ENCODE results near the gene SLC24A1. TPM values are rescaled to one million over a fixed set of nuclear protein-coding genes. Genes with fewer than 3 reads are reported as not detected.
A peak's percentile ranks its signal among the peaks of the same experiment; 100 is the strongest.

SLC24A1 gene
- total and polyA plus RNA-seq, 2 of the 13 experiments (the other 11 are each of a cell fraction or from before 2014, with no cell fraction given), result 5.9 to 8.3 TPM

GRCh38 chr15:65610871-65611718, 10.6 kb upstream of the SLC24A1 start, which contains the start of gene INTS14 (continued):
- TF ChIP-seq ZXDC (CRISPR knock-in tag; IDR thresholded peaks at IDR 0.05) (no peak), MXD4 (CRISPR knock-in tag; IDR thresholded peaks at IDR 0.05) (peak; percentile 92), YEATS4 (CRISPR knock-in tag; IDR thresholded peaks at IDR 0.05; ENCODE audit: borderline replicate concordance) (peak; percentile 97), DPF2 (CRISPR knock-in tag; IDR thresholded peaks at IDR 0.05; ENCODE audit: borderline replicate concordance, low read depth) (no peak), SP1 (IDR thresholded peaks at IDR 0.05) (no peak), SP1 (CRISPR knock-in tag; IDR thresholded peaks at IDR 0.05) (peak; percentile 96), SALL2 (CRISPR knock-in tag; IDR thresholded peaks at IDR 0.05) (peak; percentile 54), XBP1 (CRISPR knock-in tag; IDR thresholded peaks at IDR 0.05) (no peak), ZNF597 (CRISPR knock-in tag; IDR thresholded peaks at IDR 0.05) (no peak), NFE2L1 (CRISPR knock-in tag; IDR thresholded peaks at IDR 0.05; ENCODE audit: borderline replicate concordance) (0 out of 2 replicates have a peak, but pooled peaks have one; percentile 10), FOXK1 (CRISPR knock-in tag; IDR thresholded peaks at IDR 0.05; ENCODE audit: borderline replicate concordance, low read depth) (peak; percentile 98), ZNF337 (CRISPR knock-in tag; IDR thresholded peaks at IDR 0.05; ENCODE audit: borderline replicate concordance, low read depth) (no peak), SMARCE1 (IDR thresholded peaks at IDR 0.05; ENCODE audit: borderline replicate concordance) (no peak), SIN3B (IDR thresholded peaks at IDR 0.05; ENCODE audit: low read length) (peak; percentile 86), ZNF629 (CRISPR knock-in tag; conservative IDR thresholded peaks at IDR 0.05) (peak; percentile 50), ZNF614 (CRISPR knock-in tag; IDR thresholded peaks at IDR 0.05; ENCODE audit: borderline replicate concordance) (peak; percentile 97), ARNT (IDR thresholded peaks at IDR 0.05) (no peak)
- TF ChIP-seq, protein P1, sequence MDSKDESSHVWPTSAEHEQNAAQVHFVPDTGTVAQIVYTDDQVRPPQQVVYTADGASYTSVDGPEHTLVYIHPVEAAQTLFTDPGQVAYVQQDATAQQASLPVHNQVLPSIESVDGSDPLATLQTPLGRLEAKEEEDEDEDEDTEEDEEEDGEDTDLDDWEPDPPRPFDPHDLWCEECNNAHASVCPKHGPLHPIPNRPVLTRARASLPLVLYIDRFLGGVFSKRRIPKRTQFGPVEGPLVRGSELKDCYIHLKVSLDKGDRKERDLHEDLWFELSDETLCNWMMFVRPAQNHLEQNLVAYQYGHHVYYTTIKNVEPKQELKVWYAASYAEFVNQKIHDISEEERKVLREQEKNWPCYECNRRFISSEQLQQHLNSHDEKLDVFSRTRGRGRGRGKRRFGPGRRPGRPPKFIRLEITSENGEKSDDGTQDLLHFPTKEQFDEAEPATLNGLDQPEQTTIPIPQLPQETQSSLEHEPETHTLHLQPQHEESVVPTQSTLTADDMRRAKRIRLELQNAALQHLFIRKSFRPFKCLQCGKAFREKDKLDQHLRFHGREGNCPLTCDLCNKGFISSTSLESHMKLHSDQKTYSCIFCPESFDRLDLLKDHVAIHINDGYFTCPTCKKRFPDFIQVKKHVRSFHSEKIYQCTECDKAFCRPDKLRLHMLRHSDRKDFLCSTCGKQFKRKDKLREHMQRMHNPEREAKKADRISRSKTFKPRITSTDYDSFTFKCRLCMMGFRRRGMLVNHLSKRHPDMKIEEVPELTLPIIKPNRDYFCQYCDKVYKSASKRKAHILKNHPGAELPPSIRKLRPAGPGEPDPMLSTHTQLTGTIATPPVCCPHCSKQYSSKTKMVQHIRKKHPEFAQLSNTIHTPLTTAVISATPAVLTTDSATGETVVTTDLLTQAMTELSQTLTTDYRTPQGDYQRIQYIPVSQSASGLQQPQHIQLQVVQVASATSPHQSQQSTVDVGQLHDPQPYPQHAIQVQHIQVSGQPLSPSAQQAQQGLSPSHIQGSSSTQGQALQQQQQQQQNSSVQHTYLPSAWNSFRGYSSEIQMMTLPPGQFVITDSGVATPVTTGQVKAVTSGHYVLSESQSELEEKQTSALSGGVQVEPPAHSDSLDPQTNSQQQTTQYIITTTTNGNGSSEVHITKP (CRISPR knock-in tag; IDR thresholded peaks at IDR 0.05; ENCODE audit: low read depth), result peak; percentile 91
- TF ChIP-seq, protein P2, sequence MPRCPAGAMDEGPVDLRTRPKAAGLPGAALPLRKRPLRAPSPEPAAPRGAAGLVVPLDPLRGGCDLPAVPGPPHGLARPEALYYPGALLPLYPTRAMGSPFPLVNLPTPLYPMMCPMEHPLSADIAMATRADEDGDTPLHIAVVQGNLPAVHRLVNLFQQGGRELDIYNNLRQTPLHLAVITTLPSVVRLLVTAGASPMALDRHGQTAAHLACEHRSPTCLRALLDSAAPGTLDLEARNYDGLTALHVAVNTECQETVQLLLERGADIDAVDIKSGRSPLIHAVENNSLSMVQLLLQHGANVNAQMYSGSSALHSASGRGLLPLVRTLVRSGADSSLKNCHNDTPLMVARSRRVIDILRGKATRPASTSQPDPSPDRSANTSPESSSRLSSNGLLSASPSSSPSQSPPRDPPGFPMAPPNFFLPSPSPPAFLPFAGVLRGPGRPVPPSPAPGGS (CRISPR knock-in tag; IDR thresholded peaks at IDR 0.05), result peak; percentile 78
- TF ChIP-seq, protein P3, sequence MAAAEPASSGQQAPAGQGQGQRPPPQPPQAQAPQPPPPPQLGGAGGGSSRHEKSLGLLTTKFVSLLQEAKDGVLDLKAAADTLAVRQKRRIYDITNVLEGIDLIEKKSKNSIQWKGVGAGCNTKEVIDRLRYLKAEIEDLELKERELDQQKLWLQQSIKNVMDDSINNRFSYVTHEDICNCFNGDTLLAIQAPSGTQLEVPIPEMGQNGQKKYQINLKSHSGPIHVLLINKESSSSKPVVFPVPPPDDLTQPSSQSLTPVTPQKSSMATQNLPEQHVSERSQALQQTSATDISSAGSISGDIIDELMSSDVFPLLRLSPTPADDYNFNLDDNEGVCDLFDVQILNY (CRISPR knock-in tag; conservative IDR thresholded peaks at IDR 0.05), result peak; percentile 79; the same call in 1 of the 2 replicates
